Measurements from ENCODE around the gene ABCB11.

DNA sequence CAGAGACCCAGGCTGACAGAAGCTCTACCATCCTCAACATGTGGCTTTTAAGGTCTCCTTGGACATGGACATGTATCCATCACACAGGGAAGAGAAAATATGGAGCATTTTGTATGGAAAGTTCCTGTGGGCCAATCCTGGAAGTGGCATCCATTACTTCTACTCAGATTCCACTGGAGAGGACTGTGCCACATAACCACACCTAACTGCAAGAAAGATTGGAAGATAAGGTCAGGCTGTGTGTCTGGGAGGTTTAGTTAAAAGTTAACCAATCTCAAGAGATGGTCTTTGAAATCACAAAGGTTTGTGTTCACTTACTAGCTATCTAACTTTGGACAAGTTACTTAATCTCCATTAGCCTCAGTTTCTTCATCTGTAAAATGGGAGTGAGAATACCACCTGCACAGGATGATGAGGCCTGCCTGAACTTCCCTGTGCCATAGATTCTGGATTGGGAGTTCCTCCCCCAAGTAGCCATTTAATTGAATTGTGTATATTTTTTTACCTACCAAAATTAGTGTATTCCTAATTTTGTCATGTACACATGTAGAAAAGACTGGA is 3.9 kb upstream of the ABCB11 start:
- TF ChIP-seq, protein P1, sequence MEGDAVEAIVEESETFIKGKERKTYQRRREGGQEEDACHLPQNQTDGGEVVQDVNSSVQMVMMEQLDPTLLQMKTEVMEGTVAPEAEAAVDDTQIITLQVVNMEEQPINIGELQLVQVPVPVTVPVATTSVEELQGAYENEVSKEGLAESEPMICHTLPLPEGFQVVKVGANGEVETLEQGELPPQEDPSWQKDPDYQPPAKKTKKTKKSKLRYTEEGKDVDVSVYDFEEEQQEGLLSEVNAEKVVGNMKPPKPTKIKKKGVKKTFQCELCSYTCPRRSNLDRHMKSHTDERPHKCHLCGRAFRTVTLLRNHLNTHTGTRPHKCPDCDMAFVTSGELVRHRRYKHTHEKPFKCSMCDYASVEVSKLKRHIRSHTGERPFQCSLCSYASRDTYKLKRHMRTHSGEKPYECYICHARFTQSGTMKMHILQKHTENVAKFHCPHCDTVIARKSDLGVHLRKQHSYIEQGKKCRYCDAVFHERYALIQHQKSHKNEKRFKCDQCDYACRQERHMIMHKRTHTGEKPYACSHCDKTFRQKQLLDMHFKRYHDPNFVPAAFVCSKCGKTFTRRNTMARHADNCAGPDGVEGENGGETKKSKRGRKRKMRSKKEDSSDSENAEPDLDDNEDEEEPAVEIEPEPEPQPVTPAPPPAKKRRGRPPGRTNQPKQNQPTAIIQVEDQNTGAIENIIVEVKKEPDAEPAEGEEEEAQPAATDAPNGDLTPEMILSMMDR (IDR thresholded peaks at IDR 0.05) = no peak
- no peak for TF ChIP-seq POLR2A (IDR thresholded peaks at IDR 0.05; ENCODE audit: low read depth)
- TF ChIP-seq EP300 (IDR thresholded peaks at IDR 0.05) = no peak
